Heart left ventricle (tissue), 13 donors: ENCODE results near the gene TMEM258.

Experiments
- CTCF ChIP-seq, 12 donors: fragments of 200-600 bp; sonication (generic) in 4 of 12; IDR thresholded peaks; one replicate each; pipeline versions ENCODE4 v1.5.0 to v1.8.0; 2018 to 2022; ENCODE audit warnings: antibody characterized with exemption in 12 of 12, mild to moderate bottlenecking in 5 of 12
- POLR2A ChIP-seq, 2 donors: fragments of 450-650 bp; IDR thresholded peaks; one replicate each; pipeline ENCODE4 v1.6.1; 2017; ENCODE audit warnings: antibody characterized with exemption in 2 of 2, mild to moderate bottlenecking in 2 of 2, moderate library complexity in 2 of 2
- donor health status: ischemic (EF 13 %, LVEDD 7.1; RV severe dilation, severe dysfunction).
- donor health status: DM: no; HTN: yes; CAD: no.
- donor health status: DM: no; HTN: no; CAD: no.
- donor health status: ischemic (EF 25% LVEDD 6.9; RV normal size, moderate dysfunction).
- donor health status: ischemic (EF 25% LVEDD 5.7; RV mildly dilated, moderate dysfunction).
- donor health status: ischemic (EF 35%, LVEDD 5.7; RV mildly dilated, moderate dysfunction).
- donor health status: nonischemic (EF 11% LVEDD 7.7; RV severe dilation, severe dysfunction).
- donor health status: DM: yes; HTN: yes; CAD: no.
- donor health status: PGD.
- donor health status: ischemic (EF 29% LVEDD 5.4; RV normal size, mild dysfunction).
- donor health status: nonischemic (EF 23%, LVEDD 6.1; RV moderate dilation, normal function).

GRCh38 chr11:61762798-61763197, 29.6 kb downstream of the TMEM258 start:
- TF ChIP-seq CTCF (IDR thresholded peaks at IDR 0.05) (no peak), POLR2A (IDR thresholded peaks at IDR 0.05) (no peak)
